GM23338 (cell line): ENCODE results near the gene TLR1.

ENCODE experiments used
- EZH2 ChIP-seq: fragments of 200-600 bp; sonication (generic); IDR thresholded peaks from one replicate; pipeline ENCODE4 v1.8.0; 2017; ENCODE audit warnings: antibody characterized with exemption, mild to moderate bottlenecking, low read depth; ENCODE audit not compliant: unreplicated experiment
- POLR2AphosphoS5 ChIP-seq: IDR thresholded peaks from 2 replicates; pipeline ENCODE4 v1.6.1; 2016; ENCODE audit warnings: antibody characterized with exemption, low read depth
- ZNF114 ChIP-seq: fragments of 250-450 bp; sonication (Bioruptor Pico); IDR thresholded peaks from 2 replicates; pipeline ENCODE4 v1.5.0; 2020; ENCODE audit warnings: mild to moderate bottlenecking, moderate library complexity
- TF ChIP-seq, protein P1 (sequence below), 2 experiments: fragments of 200-600 bp in 1 of 2; sonication (generic) in 1 of 2; conservative IDR thresholded peaks; 2 replicates each; pipeline versions ENCODE4 v1.5.1 to v1.6.1; 2016 to 2017; ENCODE audit warnings: antibody characterized with exemption in 2 of 2, low read depth in 2 of 2, mild to moderate bottlenecking in 2 of 2, moderate library complexity in 1 of 2

- TF ChIP-seq, protein P1, sequence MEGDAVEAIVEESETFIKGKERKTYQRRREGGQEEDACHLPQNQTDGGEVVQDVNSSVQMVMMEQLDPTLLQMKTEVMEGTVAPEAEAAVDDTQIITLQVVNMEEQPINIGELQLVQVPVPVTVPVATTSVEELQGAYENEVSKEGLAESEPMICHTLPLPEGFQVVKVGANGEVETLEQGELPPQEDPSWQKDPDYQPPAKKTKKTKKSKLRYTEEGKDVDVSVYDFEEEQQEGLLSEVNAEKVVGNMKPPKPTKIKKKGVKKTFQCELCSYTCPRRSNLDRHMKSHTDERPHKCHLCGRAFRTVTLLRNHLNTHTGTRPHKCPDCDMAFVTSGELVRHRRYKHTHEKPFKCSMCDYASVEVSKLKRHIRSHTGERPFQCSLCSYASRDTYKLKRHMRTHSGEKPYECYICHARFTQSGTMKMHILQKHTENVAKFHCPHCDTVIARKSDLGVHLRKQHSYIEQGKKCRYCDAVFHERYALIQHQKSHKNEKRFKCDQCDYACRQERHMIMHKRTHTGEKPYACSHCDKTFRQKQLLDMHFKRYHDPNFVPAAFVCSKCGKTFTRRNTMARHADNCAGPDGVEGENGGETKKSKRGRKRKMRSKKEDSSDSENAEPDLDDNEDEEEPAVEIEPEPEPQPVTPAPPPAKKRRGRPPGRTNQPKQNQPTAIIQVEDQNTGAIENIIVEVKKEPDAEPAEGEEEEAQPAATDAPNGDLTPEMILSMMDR (conservative IDR thresholded peaks at IDR 0.05; ENCODE audit: low read depth in 2 of 2) = no peak
- TF ChIP-seq EZH2 (no peak), POLR2AphosphoS5 (no peak), ZNF114 (CRISPR knock-in tag) (no peak)
Measured at GRCh38 chr4:38775326-38775725, 29.3 kb downstream of the TLR1 start.
